ENCODE results near the gene RBFOX2. TPM values are rescaled to one million over a fixed set of nuclear protein-coding genes. Genes with fewer than 3 reads are reported as not detected.

Gene RBFOX2
- total and polyA plus RNA-seq, 2 donors (not counting 3 experiments of a cell fraction or from before 2014, with no cell fraction given) = 125 to 142 TPM

DNA sequence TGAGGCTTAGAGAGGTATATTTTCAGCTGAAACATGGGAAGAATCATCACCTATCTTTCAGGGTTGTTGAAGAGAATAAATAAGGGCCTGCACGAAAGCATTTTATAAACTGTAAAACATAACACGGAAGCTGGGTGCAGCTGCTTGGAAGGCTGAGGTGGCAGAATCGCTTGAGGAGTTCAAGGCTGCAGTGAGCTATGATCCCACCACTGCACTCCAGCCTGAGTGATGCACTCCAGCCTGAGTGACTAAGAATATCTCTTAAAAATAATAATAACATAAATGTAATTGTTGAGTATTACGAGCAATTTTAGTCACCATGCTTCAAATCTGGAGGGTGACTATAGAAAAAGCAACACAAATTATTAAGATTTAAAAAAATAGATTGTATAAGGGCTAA, 16.3 kb downstream of the RBFOX2 start:
- Histone ChIP-seq H3K4me2 (ENCODE audit: insufficient read depth, low read length) (no peak overlapping the region), H4K20me1 (replicated peaks; ENCODE audit: control insufficient read depth, extremely low read depth, insufficient read depth, low read length) (peaks cover 9% of the 10 kb centered on the region), H3K4me1 (ENCODE audit: control insufficient read depth, extremely low read depth, insufficient read depth, low read length) (peaks cover 8% of the 10 kb centered on the region), H3K79me2 (ENCODE audit: control insufficient read depth, insufficient read depth, low read length) (peaks cover 70% of the 10 kb centered on the region), H3K9me3 (replicated peaks; ENCODE audit: control insufficient read depth, insufficient read depth, low read length) (no peaks in the 10 kb centered on the region), H3K9ac (replicated peaks; ENCODE audit: extremely low read depth, insufficient read depth, low read length) (no peak overlapping the region), H3K27me3 (ENCODE audit: control insufficient read depth in 2 of 2, insufficient read depth in 2 of 2, low read length in 2 of 2) (no peaks in the 10 kb centered on the region), H3K4me3 (replicated peaks in 1 of 3; ENCODE audit: insufficient read depth in 1 of 3, low read depth in 1 of 3, low read length in 3 of 3) (no peak overlapping the region), H3K27ac (ENCODE audit: insufficient read depth, low read depth, low read length) (no peak overlapping the region), H2AFZ (ENCODE audit: low read depth, low read length) (no peak overlapping the region), H3K36me3 (ENCODE audit: control insufficient read depth in 2 of 2, extremely low read depth in 1 of 2, insufficient read depth in 2 of 2, low read length in 2 of 2) (no peaks in the 10 kb centered on the region), H3K9me1 (replicated peaks; ENCODE audit: control insufficient read depth, extremely low read depth, insufficient read depth, low read length) (no peaks in the 10 kb centered on the region)
- ChIA-PET POLR2A (no interaction called here), CTCF (interaction anchor here (0.8 to 1.8 kb wide), 2 partner anchors 54 to 81 kb away, joined by 3 to 6 read pairs; no protein-coding TSS in a partner anchor)
- TF ChIP-seq POLR2AphosphoS5 (IDR thresholded peaks at IDR 0.05; ENCODE audit: insufficient read depth, low read depth, low read length) (no peak), EZH2 (IDR thresholded peaks at IDR 0.05; ENCODE audit: borderline replicate concordance, low read depth, low read length, severe bottlenecking) (no peak), MYC (IDR thresholded peaks at IDR 0.05; ENCODE audit: low read depth, low read length) (no peak), POLR2A (IDR thresholded peaks at IDR 0.05; ENCODE audit: low read depth, low read length) (no peak), JUN (IDR thresholded peaks at IDR 0.05; ENCODE audit: borderline replicate concordance, insufficient read depth, insufficient read length, low read depth) (no peak)
- TF ChIP-seq, protein P1, sequence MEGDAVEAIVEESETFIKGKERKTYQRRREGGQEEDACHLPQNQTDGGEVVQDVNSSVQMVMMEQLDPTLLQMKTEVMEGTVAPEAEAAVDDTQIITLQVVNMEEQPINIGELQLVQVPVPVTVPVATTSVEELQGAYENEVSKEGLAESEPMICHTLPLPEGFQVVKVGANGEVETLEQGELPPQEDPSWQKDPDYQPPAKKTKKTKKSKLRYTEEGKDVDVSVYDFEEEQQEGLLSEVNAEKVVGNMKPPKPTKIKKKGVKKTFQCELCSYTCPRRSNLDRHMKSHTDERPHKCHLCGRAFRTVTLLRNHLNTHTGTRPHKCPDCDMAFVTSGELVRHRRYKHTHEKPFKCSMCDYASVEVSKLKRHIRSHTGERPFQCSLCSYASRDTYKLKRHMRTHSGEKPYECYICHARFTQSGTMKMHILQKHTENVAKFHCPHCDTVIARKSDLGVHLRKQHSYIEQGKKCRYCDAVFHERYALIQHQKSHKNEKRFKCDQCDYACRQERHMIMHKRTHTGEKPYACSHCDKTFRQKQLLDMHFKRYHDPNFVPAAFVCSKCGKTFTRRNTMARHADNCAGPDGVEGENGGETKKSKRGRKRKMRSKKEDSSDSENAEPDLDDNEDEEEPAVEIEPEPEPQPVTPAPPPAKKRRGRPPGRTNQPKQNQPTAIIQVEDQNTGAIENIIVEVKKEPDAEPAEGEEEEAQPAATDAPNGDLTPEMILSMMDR (IDR thresholded peaks at IDR 0.05; ENCODE audit: extremely low read depth in 1 of 2, insufficient read depth in 1 of 2, low read depth in 1 of 2, low read length in 2 of 2) = no peak
- BruUV-seq (replicated peaks) = no TSS peak
- intact Hi-C loops (cut with micrococcal nuclease) (no loop called here), dilution Hi-C loops (cut with MboI; ENCODE audit: extremely low pct_ligation_motif_present, low sequenced_read_pairs) (no loop called here)
- no peak for DNase-seq (ENCODE audit: low read depth, low spot score)
- FAIRE-seq = no peak

DNA sequence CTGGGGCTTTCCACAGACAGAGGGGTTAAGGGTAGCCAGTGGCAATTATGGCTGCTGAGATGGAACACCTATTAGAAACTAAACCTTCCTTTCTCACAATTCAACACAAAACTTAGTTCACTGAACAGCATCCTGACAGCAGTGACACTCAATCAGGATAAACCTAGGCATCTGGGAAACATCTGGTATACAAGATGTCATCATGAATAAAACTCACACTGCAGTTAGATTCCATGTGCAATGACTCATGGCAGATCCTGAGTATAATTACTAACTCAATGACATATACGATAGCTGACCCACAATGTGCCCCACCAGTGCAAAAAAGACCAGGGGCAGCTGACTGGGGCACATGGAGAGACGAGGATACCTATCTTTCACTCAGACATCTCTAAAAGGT, 17.7 kb downstream of the RBFOX2 start:
- no peak overlapping the region for H2AFZ ChIP-seq (ENCODE audit: low read depth, low read length)
- no peaks in the 10 kb centered on the region for H3K27me3 ChIP-seq (ENCODE audit: control insufficient read depth in 2 of 2, insufficient read depth in 2 of 2, low read length in 2 of 2)
- DNase-seq (ENCODE audit: low read depth, low spot score) (peak; percentile 49), FAIRE-seq (peak; percentile 63)
- no peak overlapping the region for H3K9ac ChIP-seq (replicated peaks; ENCODE audit: extremely low read depth, insufficient read depth, low read length)
- no peaks in the 10 kb centered on the region for H3K9me1 ChIP-seq (replicated peaks; ENCODE audit: control insufficient read depth, extremely low read depth, insufficient read depth, low read length)
- H3K79me2 ChIP-seq (ENCODE audit: control insufficient read depth, insufficient read depth, low read length) = peaks cover 70% of the 10 kb centered on the region
- peaks cover 13% of the 10 kb centered on the region for H3K4me1 ChIP-seq (ENCODE audit: control insufficient read depth, extremely low read depth, insufficient read depth, low read length)
- no peak for TF ChIP-seq GATA2 (IDR thresholded peaks at IDR 0.05; ENCODE audit: insufficient read depth, insufficient read length, low read depth, low read length)
- peak; percentile 67 for TF ChIP-seq JUN (IDR thresholded peaks at IDR 0.05; ENCODE audit: borderline replicate concordance, insufficient read depth, insufficient read length, low read depth)
- TF ChIP-seq FOS (IDR thresholded peaks at IDR 0.05; ENCODE audit: borderline replicate concordance, insufficient read depth, low read length) = peak; percentile 72
- TF ChIP-seq, protein P1 (IDR thresholded peaks at IDR 0.05; ENCODE audit: extremely low read depth in 1 of 2, insufficient read depth in 1 of 2, low read depth in 1 of 2, low read length in 2 of 2) = no peak
- TF ChIP-seq MYC (IDR thresholded peaks at IDR 0.05; ENCODE audit: low read depth, low read length) = no peak
- TF ChIP-seq EZH2 (IDR thresholded peaks at IDR 0.05; ENCODE audit: borderline replicate concordance, low read depth, low read length, severe bottlenecking) = no peak
- TF ChIP-seq, protein P2, sequence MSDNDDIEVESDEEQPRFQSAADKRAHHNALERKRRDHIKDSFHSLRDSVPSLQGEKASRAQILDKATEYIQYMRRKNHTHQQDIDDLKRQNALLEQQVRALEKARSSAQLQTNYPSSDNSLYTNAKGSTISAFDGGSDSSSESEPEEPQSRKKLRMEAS (IDR thresholded peaks at IDR 0.05; ENCODE audit: insufficient read depth, insufficient read length) = no peak
- no peak for TF ChIP-seq POLR2AphosphoS5 (IDR thresholded peaks at IDR 0.05; ENCODE audit: insufficient read depth, low read depth, low read length)
- TF ChIP-seq POLR2A (IDR thresholded peaks at IDR 0.05; ENCODE audit: low read depth, low read length) = no peak
- H3K36me3 ChIP-seq (ENCODE audit: control insufficient read depth in 2 of 2, extremely low read depth in 1 of 2, insufficient read depth in 2 of 2, low read length in 2 of 2) = no peaks in the 10 kb centered on the region
- POLR2A ChIA-PET = no interaction called here
- no peak overlapping the region for H3K4me3 ChIP-seq (replicated peaks in 1 of 3; ENCODE audit: insufficient read depth in 1 of 3, low read depth in 1 of 3, low read length in 3 of 3)
- no peak overlapping the region for H3K27ac ChIP-seq (ENCODE audit: insufficient read depth, low read depth, low read length)
- CTCF ChIA-PET = no interaction called here
- intact Hi-C loops (cut with micrococcal nuclease) = loop anchor here (2.0 kb wide), 1 partner anchor 16 kb away; no protein-coding TSS in a partner anchor
- no TSS peak for BruUV-seq (replicated peaks)
- H4K20me1 ChIP-seq (replicated peaks; ENCODE audit: control insufficient read depth, extremely low read depth, insufficient read depth, low read length) = peaks cover 6% of the 10 kb centered on the region
- H3K9me3 ChIP-seq (replicated peaks; ENCODE audit: control insufficient read depth, insufficient read depth, low read length) = no peaks in the 10 kb centered on the region
- no peak overlapping the region for H3K4me2 ChIP-seq (ENCODE audit: insufficient read depth, low read length)
- dilution Hi-C loops (cut with MboI; ENCODE audit: extremely low pct_ligation_motif_present, low sequenced_read_pairs) = no loop called here
